IPS-NIHi7 (cell line): ENCODE results near the gene UGT1A4.
"Not testable (repeated sequence)": the region's sequence is repeated elsewhere in the genome, so short reads cannot be mapped to it uniquely, and the experiment has no call there.

Experiments
- DNase-seq: peaks from one replicate; pipeline ENCODE4 v3.0.0; 2012; ENCODE audit warnings: mixed read lengths; ENCODE audit errors: extremely low spot score

The UGT1A4 gene

DNA sequence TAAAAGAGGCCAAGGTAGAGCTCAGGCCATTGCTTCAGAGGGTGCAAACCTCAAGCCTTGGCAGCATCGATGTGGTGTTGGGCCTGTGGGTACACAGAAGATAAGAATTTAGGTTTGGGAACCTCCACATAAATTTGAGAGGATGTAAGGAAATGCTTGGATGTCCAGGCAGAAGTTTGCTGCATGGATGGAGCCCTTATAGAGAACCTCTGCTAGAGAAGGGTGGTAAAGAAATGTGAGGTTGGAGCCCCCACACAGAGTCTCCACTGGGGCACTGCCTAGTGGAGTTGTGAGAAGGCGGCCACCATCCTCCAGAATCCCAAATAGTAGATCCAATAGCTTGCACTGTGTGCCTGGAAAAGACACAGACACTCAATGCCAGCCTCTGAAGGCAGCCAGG is 32.2 kb downstream of the UGT1A4 start:
- DNase-seq, result not testable (repeated sequence)

- DNase-seq, result not testable (repeated sequence)
These were observed 32.9 kb downstream of the UGT1A4 start for GRCh38 chr2:233751212-233752009.

DNA sequence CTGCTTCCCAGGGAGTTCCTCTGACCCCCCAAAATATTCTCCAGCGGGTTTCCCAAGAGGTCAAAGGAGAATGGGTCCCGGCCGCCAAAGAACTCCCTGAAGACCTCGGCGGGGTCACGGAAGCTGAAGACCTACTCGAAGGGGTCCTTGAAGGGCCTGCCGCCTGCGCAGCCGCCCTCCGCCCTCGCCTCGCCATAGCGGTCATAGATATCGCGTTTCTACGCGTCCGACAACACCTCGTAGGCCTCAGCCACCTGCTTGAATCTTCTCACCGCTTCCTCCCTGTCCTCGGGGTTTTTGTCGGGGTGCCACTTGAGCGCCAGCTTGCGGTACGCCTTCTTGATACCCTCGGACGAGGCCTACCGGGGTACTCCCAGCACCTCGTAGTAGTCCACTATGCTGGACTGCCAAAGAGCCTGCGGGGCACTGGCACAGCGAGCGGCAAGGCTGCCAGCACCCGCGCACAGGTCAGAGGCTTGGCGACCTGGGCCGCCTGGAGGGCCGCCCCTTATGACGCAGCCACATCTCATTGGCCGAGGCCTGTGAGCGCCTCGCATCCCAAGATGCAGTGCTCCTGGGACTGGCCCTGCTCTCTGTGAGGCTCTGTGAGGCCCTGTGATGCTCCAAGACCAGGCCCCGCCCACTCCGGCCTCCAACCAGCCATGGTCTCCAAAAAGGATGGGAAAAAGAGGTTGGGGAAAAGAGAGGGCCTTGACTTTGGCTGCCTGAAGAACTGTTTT is 36.5 kb downstream of the UGT1A4 start:
- DNase-seq, result no peak

- DNase-seq, result no peak
These were observed 38.0 kb downstream of the UGT1A4 start for GRCh38 chr2:233756429-233757081.

- DNase-seq, result no peak
These were observed 39.6 kb downstream of the UGT1A4 start for GRCh38 chr2:233758141-233758540.

- no peak for DNase-seq
These were observed 40.3 kb downstream of the UGT1A4 start for GRCh38 chr2:233758849-233759248.

DNA sequence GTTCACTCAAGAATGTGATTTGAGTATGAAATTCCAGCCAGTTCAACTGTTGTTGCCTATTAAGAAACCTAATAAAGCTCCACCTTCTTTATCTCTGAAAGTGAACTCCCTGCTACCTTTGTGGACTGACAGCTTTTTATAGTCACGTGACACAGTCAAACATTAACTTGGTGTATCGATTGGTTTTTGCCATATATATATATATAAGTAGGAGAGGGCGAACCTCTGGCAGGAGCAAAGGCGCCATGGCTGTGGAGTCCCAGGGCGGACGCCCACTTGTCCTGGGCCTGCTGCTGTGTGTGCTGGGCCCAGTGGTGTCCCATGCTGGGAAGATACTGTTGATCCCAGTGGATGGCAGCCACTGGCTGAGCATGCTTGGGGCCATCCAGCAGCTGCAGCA is 41.5 kb downstream of the UGT1A4 start, which contains the start of gene UGT1A1:
UGT1A1 (plus strand) TSS at position 228 of the 400 bp plus-strand sequence; CDS start at position 246, 18 bp downstream.
- no peak for DNase-seq

DNA sequence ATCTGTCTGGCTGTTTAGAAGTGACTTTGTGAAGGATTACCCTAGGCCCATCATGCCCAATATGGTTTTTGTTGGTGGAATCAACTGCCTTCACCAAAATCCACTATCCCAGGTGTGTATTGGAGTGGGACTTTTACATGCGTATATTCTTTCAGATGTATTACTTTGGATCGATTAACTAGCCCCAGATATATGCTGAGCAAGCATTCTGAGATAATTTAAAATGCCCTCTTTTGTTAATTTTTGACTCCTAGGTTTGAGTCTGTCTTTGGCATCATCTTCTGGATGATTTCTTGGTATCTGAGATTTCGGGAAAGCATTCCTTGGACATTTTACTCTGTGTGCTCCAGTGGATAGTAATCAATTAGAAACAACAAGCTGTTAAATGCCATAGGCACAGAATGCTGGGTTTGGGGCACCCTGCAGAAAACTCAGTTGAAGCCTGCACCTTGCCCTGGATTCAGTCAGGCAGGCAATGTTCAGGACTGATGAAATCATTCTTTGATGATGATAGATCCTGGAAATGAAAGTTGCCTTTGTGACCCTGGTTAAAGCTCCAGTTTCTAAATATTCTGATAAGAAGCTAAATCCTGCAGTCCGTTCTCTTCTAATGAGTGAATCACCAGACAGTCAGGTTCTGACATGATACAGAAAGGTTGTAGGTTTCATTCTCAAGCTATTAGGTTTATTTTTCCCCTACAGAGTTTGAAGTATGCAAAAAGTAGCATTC is 42.7 kb downstream of the UGT1A4 start:
- no peak for DNase-seq

GRCh38 chr2:233764264-233764663 is 45.7 kb downstream of the UGT1A4 start:
- DNase-seq, result no peak

DNA sequence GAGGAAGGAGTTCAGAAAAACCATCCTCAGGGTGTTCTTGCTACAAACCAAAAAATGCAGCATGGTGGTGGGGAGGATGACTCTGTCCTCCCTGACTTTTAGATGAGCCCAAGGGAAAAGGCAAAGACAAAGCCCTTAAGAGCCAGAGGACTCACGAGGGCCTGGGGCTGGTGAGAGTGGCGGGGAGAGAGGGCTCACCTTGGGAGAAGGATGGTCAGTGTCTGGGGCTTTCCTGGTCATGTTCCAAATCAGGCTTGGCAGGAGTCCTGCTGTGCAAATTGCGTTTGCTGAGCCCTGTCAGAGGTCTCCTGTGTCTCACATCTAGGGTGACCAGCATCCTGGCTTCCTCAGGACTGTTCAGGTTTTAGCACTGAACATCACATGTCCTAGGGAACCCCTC is 46.2 kb downstream of the UGT1A4 start:
- no peak for DNase-seq

DNA sequence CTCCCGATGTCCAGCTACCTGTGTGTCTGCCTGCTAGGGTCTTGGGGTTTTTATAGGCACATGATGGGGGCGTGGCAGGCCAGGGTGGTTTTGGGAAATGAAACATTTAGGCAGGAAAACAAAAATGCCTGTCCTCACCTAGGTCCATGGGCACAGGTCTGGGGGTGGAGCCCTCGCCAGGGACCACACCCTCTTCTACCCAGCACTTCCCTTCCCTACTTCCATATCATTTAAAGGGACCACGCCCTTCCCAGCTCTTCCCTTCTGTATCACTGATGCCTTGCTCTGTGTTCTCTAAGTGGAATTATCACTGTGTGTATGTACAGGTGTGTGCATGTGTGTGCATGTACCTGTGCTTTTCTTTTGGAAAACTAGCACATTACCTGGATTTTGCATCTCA is 47.9 kb downstream of the UGT1A4 start:
- DNase-seq, result no peak

DNA sequence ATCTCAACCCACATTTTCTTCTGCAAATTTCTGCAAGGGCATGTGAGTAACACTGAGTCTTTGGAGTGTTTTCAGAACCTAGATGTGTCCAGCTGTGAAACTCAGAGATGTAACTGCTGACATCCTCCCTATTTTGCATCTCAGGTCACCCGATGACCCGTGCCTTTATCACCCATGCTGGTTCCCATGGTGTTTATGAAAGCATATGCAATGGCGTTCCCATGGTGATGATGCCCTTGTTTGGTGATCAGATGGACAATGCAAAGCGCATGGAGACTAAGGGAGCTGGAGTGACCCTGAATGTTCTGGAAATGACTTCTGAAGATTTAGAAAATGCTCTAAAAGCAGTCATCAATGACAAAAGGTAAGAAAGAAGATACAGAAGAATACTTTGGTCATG is 49.5 kb downstream of the UGT1A4 start:
- DNase-seq, result no peak

GRCh38 chr2:233769260-233769659 is 50.7 kb downstream of the UGT1A4 start:
- no peak for DNase-seq

- DNase-seq, result no peak
These were observed 53.6 kb downstream of the UGT1A4 start for GRCh38 chr2:233772153-233772552.

DNA sequence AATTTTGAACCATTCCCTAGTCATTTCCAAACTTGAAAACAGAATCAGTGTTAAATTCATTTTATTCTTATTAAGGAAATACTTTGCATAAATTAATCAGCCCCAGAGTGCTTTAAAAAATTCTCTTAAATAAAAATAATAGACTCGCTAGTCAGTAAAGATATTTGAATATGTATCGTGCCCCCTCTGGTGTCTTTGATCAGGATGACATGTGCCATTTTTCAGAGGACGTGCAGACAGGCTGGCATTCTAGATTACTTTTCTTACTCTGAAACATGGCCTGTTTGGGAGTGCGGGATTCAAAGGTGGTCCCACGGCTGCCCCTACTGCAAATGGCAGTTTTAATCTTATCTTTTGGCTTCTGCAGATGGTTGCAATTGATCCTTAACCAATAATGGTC is 54.0 kb downstream of the UGT1A4 start:
- DNase-seq, result no peak

DNA sequence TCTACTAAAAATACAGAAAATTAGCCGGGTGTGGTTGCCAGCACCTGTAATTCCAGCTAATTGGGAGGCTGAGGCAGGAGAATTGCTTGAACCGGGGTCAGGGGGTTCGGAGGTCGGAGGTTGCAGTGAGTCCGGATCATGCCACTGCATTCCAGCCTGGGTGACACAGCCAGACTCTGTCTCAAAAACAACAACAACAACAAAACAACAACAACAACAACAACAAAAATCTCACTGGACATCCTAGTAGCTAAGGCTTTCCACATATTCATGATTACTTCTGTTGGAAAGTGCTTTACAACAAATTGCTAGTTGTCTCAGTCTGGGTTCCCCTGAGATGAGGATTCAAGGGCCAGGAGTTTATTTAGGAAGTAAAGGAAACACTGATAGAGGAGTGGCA is 55.3 kb downstream of the UGT1A4 start:
- no peak for DNase-seq

GRCh38 chr2:233775414-233775813 is 56.9 kb downstream of the UGT1A4 start:
- DNase-seq, result no peak

- DNase-seq, result no peak
These were observed 59.5 kb downstream of the UGT1A4 start, which contains the start of gene MROH2A for GRCh38 chr2:233778030-233778429. Gene MROH2A, plus strand, starts transcription at chr2:233778330. Its CDS starts 1,029 bp downstream, at chr2:233779359.

- no peak for DNase-seq
These were observed 61.2 kb downstream of the UGT1A4 start for GRCh38 chr2:233779722-233780121.

DNA sequence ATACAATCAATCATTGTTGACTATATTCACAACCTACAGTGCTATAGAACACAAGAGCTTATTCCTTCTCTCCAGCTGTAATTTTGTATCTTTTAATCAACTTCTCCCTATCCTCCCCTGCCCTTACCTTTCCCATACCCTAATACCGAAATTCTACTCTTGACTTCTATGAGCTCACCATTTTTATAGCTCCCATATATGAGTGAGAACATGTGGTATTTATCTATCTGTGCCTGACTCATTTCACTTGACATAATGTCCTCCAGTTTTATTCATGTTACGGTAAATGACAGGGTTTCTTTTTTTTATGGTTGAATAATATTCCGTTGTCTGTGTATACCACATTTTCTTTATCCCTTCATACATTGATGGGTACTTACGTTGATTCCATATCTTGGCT is 62.2 kb downstream of the UGT1A4 start:
- DNase-seq, result no peak

DNA sequence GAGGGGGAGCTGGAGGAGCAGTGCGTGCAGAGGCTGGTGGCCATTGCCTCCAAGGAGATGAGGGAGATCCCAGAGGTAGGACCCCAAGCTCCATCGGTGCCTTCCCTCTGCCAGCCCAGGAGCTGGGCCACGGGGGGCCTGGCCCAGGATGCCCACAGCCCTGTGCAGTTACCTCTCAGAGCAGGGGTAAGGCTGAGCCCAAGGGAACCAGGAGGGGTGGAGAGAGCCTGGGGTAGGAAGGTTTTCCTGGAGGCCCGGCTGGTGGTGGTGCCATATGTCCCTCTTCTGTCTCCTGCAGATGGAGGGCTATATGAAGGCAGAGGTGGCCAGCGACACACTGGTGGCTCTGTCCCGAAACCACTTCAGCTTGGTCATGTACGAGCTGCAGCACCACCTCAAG is 71.0 kb downstream of the UGT1A4 start:
- DNase-seq, result no peak
